HEK293T (cell line): ENCODE data around the gene OR3A1.
"Not testable (repeated sequence)": the region's sequence is repeated elsewhere in the genome, so short reads cannot be mapped to it uniquely, and the experiment has no call there.

ENCODE experiments used
- ARNT ChIP-seq: fragments of 450-650 bp; IDR thresholded peaks from 2 replicates; pipeline ENCODE4 v1.6.1; 2017; ENCODE audit warnings: mild to moderate bottlenecking
- CTBP1 ChIP-seq: fragments of 450-650 bp; IDR thresholded peaks from 2 replicates; pipeline ENCODE4 v1.6.1; 2016; ENCODE audit warnings: borderline replicate concordance
- ELF4 ChIP-seq: fragments of 450-650 bp; IDR thresholded peaks from 2 replicates; pipeline ENCODE4 v1.6.1; 2017; ENCODE audit warnings: antibody characterized with exemption
- FOXA1 ChIP-seq: fragments of 450-650 bp; IDR thresholded peaks from 2 replicates; pipeline ENCODE4 v1.6.1; 2016; ENCODE audit warnings: mild to moderate bottlenecking
- FOXK2 ChIP-seq: fragments of 450-650 bp; IDR thresholded peaks from 2 replicates; pipeline ENCODE4 v1.6.1; 2016; ENCODE audit warnings: mild to moderate bottlenecking
- FOXM1 ChIP-seq: fragments of 450-650 bp; IDR thresholded peaks from 2 replicates; pipeline ENCODE4 v1.6.1; 2017; ENCODE audit warnings: mild to moderate bottlenecking, borderline replicate concordance
- HDGF ChIP-seq: fragments of 450-650 bp; IDR thresholded peaks from 2 replicates; pipeline ENCODE4 v1.6.1; 2017; ENCODE audit warnings: antibody characterized with exemption, borderline replicate concordance
- LEF1 ChIP-seq: fragments of 450-650 bp; IDR thresholded peaks from 2 replicates; pipeline ENCODE4 v1.6.1; 2017; ENCODE audit warnings: mild to moderate bottlenecking, borderline replicate concordance
- NFRKB ChIP-seq: fragments of 450-650 bp; IDR thresholded peaks from 2 replicates; pipeline ENCODE4 v1.6.1; 2016; ENCODE audit warnings: mild to moderate bottlenecking, moderate library complexity
- PKNOX1 ChIP-seq: fragments of 450-650 bp; IDR thresholded peaks from 2 replicates; pipeline ENCODE4 v1.6.1; 2016
- SP1 ChIP-seq: fragments of 450-650 bp; IDR thresholded peaks from 2 replicates; pipeline ENCODE4 v1.6.1; 2017
- SUZ12 ChIP-seq: fragments of 450-650 bp; IDR thresholded peaks from 2 replicates; pipeline ENCODE4 v1.6.1; 2016; ENCODE audit warnings: mild to moderate bottlenecking
- TARDBP ChIP-seq: fragments of 450-650 bp; IDR thresholded peaks from 2 replicates; pipeline ENCODE4 v1.6.1; 2016
- ZNF384 ChIP-seq: fragments of 450-650 bp; IDR thresholded peaks from 2 replicates; pipeline ENCODE4 v1.6.1; 2016

GRCh38 chr17:3249013-3249412, 49.1 kb downstream of the OR3A1 start:
- not testable (repeated sequence) for TF ChIP-seq FOXA1, PKNOX1, LEF1, TARDBP, NFRKB, ZNF384, SP1, ELF4, FOXK2, CTBP1, FOXM1, ARNT, SUZ12, HDGF
